Measurements from ENCODE around the gene NPM1.

Gene NPM1

DNA sequence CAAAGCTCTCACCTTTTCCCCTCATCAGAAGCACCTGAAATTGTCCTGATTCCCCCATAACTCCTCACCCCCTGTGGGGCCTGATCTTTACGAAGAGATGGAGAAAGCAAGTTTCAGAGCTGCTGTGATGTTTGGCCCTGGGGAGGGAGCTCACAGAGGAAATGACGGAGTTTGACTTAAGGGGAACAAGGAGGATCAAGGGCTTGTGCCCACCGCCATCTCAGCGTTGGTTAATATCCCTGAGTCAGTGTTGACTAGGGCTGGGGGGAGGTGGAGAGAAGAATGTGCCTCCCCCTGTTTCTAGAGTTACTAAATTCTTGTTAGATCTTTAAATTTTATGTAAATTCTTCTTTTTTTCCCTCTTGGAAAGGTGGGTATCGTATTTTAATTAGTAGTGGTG lies 59.6 kb downstream of the NPM1 start:
- H3K4me3 Mint-ChIP-seq = no peak overlapping the region
- H3K36me3 Mint-ChIP-seq (ENCODE audit: low read depth) = no peaks in the 10 kb centered on the region
- H3K27ac Mint-ChIP-seq = no peak overlapping the region
- no peaks in the 10 kb centered on the region for H3K9me3 Mint-ChIP-seq
- H3K4me1 Mint-ChIP-seq = peaks cover 52% of the 10 kb centered on the region
- peaks cover 31% of the 10 kb centered on the region for H3K27me3 Mint-ChIP-seq (ENCODE audit: low read depth)
- TF ChIP-seq, protein P1, sequence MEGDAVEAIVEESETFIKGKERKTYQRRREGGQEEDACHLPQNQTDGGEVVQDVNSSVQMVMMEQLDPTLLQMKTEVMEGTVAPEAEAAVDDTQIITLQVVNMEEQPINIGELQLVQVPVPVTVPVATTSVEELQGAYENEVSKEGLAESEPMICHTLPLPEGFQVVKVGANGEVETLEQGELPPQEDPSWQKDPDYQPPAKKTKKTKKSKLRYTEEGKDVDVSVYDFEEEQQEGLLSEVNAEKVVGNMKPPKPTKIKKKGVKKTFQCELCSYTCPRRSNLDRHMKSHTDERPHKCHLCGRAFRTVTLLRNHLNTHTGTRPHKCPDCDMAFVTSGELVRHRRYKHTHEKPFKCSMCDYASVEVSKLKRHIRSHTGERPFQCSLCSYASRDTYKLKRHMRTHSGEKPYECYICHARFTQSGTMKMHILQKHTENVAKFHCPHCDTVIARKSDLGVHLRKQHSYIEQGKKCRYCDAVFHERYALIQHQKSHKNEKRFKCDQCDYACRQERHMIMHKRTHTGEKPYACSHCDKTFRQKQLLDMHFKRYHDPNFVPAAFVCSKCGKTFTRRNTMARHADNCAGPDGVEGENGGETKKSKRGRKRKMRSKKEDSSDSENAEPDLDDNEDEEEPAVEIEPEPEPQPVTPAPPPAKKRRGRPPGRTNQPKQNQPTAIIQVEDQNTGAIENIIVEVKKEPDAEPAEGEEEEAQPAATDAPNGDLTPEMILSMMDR (IDR thresholded peaks at IDR 0.05; ENCODE audit: unreplicated experiment in 3 of 3) = no peak

DNA sequence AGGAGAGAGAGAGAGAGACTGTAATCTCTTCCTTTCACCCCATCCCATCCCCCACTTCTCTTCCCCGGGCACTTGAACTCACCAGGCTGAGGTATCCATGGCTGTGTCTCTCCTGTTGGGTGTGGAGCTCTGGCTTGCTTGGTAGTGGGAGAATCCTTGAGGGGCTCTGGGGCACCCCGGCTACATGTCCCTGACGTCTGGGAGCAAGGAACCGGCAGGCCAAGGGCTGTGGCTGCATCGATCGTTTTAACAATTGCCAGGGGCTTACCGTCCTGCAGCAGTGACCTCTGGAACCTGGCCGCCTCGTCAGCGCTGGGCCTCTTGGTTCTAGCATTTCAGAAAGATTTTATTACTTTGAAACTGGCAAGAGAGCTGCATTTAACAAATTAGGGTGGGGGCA lies 61.8 kb downstream of the NPM1 start:
- Mint-ChIP-seq H3K27ac (peak overlapping the region in 2 of 3 experiments; percentile 58 to 75), H3K9me3 (no peaks in the 10 kb centered on the region), H3K36me3 (ENCODE audit: low read depth) (no peaks in the 10 kb centered on the region), H3K27me3 (ENCODE audit: low read depth) (peaks cover 45% of the 10 kb centered on the region), H3K4me1 (peaks cover 46% of the 10 kb centered on the region), H3K4me3 (peak overlapping the region in 1 of 3 experiments; percentile 62)
- TF ChIP-seq, protein P1 (IDR thresholded peaks at IDR 0.05; ENCODE audit: unreplicated experiment in 3 of 3) = no peak

DNA sequence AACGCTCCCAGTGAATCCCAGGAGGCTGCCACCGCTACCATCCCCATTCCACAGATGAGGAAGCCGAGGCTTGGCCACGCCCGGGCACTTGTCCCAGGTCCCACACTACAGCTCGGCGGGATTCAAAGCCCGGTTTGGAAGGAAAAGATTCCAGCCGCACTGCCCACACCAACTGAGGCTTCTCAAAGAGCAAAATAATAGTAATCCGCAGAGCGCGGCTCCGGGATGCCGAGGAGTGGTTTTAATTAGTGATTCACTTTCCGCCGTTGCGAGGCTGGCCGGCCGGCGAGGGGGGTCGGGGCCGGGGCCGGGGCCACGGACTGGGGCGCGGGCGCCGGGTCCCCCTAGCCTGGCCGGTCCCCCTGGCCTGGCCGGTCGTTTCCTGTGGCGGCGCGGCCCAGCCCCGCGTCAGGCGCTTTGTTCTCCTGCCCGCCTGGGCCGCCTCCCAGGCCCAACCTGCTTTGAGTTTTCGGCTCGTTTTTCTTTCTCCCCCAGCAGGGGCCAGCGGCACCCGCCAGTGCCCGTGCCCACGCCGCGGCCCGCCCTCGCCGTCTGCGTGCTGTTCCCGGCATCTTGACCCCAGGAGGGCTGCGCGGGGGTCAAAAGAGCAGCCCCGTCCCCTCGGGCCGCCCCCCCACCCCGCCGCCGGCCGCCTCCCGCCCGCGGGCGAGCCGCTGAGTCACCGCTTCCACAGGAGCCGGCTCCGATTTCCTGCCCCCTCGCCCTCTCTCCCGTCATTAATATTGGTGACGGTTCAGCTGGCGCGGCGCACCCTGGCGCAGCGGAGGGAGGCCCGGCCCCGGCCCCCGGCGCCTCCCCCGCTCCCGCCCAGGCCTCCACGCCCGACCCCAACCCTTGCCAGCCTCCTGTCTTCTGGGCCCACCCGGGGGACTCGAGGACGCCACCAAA lies 63.0 kb downstream of the NPM1 start:
- H3K4me1 Mint-ChIP-seq = peaks cover 49% of the 10 kb centered on the region
- H3K9me3 Mint-ChIP-seq = no peaks in the 10 kb centered on the region
- H3K4me3 Mint-ChIP-seq = peak overlapping the region; percentile 13 to 69 (median 29)
- TF ChIP-seq, protein P1 (IDR thresholded peaks at IDR 0.05; ENCODE audit: unreplicated experiment in 3 of 3) = no peak
- peaks cover 55% of the 10 kb centered on the region for H3K27me3 Mint-ChIP-seq (ENCODE audit: low read depth)
- H3K36me3 Mint-ChIP-seq (ENCODE audit: low read depth) = no peaks in the 10 kb centered on the region
- H3K27ac Mint-ChIP-seq = peak overlapping the region; percentile 53 to 63 (median 55)

DNA sequence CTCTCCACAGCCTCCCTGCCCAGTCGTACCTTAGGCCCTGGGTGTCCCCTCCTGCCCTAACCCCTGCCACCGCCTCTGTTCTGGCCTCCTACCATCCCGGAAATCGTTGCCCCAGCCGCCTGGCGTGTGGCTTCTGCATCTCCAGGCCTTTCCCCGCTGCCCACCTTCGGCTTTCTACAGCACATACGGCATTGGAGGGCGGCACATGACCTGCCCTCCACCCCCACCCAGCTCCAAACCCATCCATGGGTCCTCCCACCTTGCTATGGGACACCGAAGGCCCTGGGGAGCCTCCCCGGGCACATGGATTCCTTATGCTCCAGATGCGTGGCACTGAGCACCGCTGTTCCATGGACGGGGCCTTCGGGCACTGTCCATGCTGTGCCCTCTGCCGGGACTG lies 63.8 kb downstream of the NPM1 start:
- H3K27ac Mint-ChIP-seq = no peak overlapping the region
- H3K27me3 Mint-ChIP-seq (ENCODE audit: low read depth) = peaks cover 62% of the 10 kb centered on the region
- peaks cover 44% of the 10 kb centered on the region for H3K4me1 Mint-ChIP-seq
- H3K9me3 Mint-ChIP-seq = no peaks in the 10 kb centered on the region
- H3K4me3 Mint-ChIP-seq = peak overlapping the region in 2 of 3 experiments; percentile 60 to 69
- H3K36me3 Mint-ChIP-seq (ENCODE audit: low read depth) = no peaks in the 10 kb centered on the region
- TF ChIP-seq, protein P1 (IDR thresholded peaks at IDR 0.05; ENCODE audit: unreplicated experiment in 3 of 3) = no peak

DNA sequence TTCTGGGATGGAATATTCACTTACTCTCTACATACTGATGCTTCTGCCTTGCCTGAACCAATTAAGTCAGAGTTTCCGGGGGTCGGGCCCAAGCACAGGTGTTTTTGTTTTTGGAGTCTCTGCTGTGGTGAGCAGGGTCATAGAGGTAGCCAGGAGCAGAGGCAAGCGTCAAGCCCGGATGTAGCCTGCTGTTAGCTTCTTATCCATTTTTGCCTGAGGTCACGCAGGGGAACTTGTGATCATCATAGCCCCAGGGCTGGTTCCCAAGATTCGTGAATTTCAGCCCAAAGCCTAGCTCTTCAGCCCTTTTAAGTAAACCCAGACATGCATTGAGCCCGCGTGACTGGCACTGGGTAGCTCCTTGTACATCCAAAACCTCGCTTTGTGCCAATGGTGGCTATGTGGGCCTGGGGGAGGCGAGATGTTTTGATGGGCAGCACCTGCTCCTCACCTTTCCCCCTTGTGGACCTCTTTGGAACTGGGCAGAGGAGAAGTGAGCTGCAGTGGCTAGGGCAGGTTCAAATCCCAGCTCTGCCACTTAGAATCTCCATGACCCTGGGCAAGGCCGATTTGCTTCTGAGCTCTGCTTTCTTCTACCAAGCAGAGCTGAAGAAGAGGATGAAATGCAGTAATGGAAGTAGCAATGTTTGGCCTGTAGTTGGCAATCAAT lies 65.5 kb downstream of the NPM1 start:
- TF ChIP-seq, protein P1 (IDR thresholded peaks at IDR 0.05; ENCODE audit: unreplicated experiment in 3 of 3) = peak in 1 of 3 experiments; percentile 7
- Mint-ChIP-seq H3K4me3 (peak overlapping the region in 1 of 3 experiments; percentile 18), H3K27me3 (ENCODE audit: low read depth) (peaks cover 53% of the 10 kb centered on the region), H3K36me3 (ENCODE audit: low read depth) (no peaks in the 10 kb centered on the region), H3K4me1 (peaks cover 43% of the 10 kb centered on the region), H3K27ac (peak overlapping the region in 2 of 3 experiments; percentile 8 to 55), H3K9me3 (no peaks in the 10 kb centered on the region)
